ENCODE results near the gene F10. TPM values are rescaled to one million over a fixed set of nuclear protein-coding genes. Genes with fewer than 3 reads are reported as not detected.
A peak's percentile ranks its signal among the peaks of the same experiment; 100 is the strongest.
"Not testable (repeated sequence)": the region's sequence is repeated elsewhere in the genome, so short reads cannot be mapped to it uniquely, and the experiment has no call there.

Gene F10
- total RNA-seq, 1 donor from 2014 or later, result 5.2 TPM

DNA sequence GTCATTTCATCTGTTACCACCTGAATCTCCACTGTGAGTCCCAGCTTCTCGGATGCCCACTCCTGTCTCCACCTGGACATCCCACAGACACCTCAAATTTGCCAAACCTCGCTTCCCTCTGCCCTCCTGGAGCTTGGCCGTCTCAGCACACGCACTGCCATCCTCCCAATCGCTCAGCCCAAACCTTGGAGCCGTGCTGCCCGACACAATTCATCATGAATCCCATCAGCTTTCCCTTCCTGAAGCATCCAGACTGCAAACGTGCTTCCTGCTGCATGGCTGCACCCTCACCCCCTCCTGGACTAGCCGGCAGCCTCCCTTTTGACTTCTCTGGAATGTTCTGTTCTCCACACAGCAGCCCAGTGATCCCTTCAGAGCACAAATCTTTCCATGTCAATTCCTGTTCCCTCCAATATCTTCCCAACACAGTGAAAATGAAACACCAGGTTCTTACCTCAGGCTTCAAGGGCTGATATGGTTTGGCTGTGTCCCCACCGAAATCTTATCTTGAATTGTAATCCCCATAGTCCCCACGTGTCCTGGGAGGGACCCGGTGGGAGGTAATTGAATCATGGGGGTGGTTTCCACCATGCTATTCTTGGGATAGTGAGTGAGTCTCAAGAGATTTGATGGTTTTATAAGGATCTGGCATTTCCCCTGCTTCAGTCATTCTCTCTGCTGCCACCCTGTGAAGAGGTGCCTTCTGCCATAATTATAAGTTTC lies 34.8 kb downstream of the F10 start:
- intact Hi-C loops (cut with DNase I), result loop anchor here (10.0 kb wide), 1 partner anchor 237 kb away; no protein-coding TSS in a partner anchor
- ATAC-seq (no peak), DNase-seq (ENCODE audit: missing footprints) (no peak)

DNA sequence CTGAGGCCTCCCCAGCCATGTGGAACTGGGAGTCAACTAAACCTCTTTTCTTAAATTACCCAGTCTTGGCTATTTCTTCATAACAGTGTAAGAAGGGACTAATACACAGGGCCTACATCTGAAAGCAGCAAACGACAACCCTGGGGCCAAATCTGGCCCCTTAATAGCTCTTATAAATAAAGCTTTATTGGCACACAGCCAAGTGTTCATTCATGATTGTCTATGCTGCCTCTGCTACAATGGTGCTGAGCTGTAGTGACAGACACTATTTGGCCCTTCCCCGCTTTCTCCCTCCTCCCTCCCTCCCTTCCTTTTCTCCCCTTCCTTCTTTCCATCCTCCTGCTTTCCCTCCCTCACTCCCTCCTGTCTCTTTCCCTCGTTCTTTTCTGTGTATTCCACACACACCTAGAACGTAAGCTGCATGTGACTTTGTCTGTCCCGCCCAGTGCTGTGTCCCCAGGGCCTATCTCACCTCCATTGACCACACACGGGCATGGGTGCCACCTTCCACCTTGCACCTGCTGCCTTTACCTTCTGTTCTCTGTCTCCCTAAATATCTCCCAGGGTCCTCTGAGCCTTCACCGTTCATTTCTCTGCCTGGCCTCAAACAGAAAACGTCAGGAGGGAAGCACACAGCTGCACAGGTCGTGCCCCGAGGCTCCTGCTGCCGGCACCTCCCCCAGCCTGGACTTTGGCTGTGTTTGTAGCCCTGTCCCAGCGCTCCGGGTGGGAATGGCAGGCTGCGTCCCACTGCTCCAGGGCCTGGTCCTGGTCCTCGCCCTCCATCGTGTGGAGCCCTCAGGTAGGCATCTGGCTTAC lies 35.5 kb downstream of the F10 start, which contains the start of gene PROZ:
TSS of gene PROZ (plus strand) at position 720 of the 819 bp plus-strand sequence. CDS start at position 733, 13 bp downstream.
- intact Hi-C loops (cut with DNase I), result loop anchor here (10.0 kb wide), 1 partner anchor 237 kb away; no protein-coding TSS in a partner anchor
- ATAC-seq (no peak), DNase-seq (ENCODE audit: missing footprints) (no peak)

DNA sequence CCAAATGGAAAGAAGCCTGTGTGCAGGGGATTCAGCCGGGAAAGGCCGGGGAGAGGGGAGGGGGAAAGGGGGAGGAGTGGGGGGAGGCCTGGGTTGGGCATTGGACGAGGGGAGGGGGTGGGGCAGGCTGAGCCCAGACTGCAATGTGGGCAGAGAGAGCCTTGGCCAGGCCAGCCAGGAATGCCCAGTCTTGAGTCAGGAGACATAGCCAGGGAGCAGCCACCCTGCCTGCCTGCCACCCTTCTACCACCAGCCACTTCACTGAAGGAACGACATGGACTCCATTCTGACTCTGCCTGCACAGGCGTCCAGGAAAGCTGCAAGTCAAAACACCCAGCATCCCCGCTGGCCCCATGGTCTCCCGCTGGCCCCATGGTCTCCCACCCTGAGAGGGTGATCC lies 36.3 kb downstream of the F10 start:
- no peak for ATAC-seq
- DNase-seq (ENCODE audit: missing footprints), result no peak
- intact Hi-C loops (cut with DNase I), result loop anchor here (10.0 kb wide), 1 partner anchor 236 kb away; no protein-coding TSS in a partner anchor

DNA sequence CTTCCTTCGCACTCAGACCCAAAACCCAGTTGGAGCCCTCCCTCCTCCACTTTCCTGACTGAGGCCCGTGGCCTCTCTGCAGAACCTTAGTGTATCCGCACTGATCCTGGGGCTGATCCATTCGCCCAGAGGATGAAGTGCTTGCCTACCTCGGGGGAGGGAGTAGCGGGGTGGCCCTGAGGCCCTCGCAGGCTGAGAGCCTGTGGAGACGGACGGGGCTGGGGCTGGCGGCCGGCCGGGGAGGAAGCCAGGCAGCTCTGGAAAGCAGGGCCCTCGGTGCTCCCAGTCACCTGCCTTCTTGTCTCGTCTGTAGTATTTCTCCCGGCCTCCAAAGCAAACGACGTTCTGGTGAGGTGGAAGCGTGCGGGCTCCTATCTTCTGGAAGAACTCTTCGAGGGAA lies 37.1 kb downstream of the F10 start:
- intact Hi-C loops (cut with DNase I), result loop anchor here (10.0 kb wide), 1 partner anchor 235 kb away; no protein-coding TSS in a partner anchor
- ATAC-seq (no peak), DNase-seq (ENCODE audit: missing footprints) (no peak)

DNA sequence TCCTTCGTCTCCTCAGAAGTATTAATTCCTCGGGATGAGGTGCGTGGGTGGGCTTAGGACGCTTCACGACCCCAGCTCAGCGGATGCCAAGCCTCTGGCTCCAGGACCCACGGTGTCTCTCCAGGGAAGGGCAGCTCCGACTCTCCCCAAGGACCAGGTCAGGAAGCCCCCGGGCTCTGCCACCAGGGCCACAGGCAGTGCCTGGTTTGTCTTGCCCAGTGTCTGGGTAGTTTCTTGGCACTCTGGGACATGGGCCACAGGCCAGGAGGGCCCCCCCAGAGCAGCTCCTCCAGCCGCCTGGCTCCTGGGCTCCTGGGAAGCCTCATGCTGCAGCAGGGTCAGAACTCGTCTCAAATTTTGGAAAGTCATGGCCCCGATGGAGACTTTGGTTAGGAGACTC lies 38.4 kb downstream of the F10 start:
- DNase-seq (ENCODE audit: missing footprints) (no peak), ATAC-seq (no peak)
- intact Hi-C loops (cut with DNase I), result no loop called here

DNA sequence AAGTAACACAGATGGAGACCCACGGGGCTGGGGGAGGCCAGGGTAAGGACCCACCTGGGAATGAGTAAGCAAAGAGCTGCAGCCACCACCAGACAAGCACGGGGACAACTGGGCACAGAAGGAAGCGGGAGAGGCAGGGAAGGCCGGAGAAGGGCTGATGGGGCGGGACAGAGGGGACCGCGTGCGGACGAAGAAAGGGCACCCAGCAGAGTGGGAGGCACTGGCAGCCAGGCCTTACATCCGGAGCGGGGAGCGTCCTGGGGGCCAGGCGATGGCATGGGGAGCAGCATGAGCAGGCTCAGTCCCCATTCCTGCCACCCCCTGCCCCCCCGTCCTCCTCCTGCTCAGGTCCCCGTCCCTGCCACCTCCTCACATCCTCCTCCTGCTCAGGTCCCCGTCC lies 38.8 kb downstream of the F10 start:
- no peak for ATAC-seq
- no peak for DNase-seq (ENCODE audit: missing footprints)
- intact Hi-C loops (cut with DNase I), result no loop called here

DNA sequence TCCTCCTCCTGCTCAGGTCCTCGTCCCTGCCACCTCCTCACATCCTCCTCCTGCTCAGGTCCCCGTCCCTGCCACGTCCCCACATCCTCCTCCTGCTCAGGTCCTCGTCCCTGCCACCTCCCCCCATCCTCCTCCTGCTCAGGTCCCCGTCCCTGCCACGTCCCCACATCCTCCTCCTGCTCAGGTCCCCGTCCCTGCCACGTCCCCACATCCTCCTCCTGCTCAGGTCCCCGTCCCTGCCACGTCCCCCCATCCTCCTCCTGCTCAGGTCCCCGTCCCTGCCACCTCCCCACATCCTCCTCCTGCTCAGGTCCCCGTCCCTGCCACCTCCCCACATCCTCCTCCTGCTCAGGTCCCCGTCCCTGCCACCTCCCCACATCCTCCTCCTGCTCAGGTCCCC lies 39.4 kb downstream of the F10 start:
- ATAC-seq; intact Hi-C loops (cut with DNase I); DNase-seq (ENCODE audit: missing footprints): not testable (repeated sequence)

DNA sequence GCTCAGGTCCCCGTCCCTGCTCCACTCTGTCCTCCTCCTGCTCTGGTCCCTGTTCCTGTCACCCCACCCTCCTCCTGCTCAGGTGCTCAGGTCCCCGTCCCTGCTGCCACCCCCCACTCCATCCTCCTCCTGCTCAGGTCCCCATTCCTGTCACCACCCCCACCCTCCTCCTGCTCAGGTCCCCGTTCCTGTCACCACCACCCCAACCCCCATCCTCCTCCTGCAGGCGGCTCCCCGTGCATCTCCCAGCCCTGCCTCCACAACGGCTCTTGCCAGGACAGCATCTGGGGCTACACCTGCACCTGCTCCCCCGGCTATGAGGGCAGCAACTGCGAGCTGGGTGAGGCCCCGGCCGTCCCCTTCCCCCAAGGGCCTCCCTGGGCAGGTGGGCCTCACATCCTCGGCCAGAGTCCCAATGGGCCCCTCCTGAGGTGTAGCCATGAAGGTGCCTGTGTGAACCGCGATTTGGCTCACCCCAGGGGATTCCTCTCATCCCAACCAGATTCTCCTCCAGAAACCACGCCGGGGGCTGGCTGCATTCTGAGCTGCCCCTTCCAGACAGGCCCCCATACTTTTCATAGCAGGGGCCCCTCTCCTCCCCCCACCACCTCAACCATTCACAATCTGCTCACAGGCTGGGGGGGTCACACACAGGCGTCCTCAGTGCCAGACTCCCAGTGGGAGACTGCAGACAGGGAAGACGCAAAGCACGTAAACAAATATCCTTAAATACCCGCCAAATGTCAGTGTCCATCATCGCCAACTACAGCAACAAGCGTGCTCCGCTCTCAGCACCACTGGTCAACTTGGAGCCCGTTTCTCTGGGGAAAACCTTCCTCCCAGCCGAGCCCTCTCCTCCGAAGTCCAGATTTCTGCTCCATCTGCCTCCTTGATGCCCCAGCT lies 40.4 kb downstream of the F10 start:
- DNase-seq (ENCODE audit: missing footprints) (no peak), ATAC-seq (peak; percentile 30)
- intact Hi-C loops (cut with DNase I), result no loop called here

DNA sequence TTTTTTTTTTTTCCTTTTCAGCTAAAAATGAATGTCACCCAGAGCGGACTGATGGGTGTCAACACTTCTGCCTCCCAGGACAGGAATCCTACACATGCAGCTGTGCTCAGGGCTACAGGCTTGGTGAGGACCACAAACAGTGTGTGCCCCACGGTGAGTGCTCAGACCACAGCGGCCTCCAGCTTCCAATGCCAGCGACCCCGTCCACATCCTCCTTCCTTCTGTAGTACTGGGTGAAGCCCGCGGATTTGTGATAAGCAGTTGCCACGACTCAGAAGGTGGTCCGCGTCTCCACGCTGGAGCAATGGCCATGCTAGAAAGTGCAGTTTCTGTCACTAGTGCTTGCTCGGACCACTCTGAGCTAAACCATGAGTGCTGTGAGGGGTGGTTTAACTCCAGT lies 41.9 kb downstream of the F10 start:
- ATAC-seq (peak; percentile 20), DNase-seq (ENCODE audit: missing footprints) (no peak)
- intact Hi-C loops (cut with DNase I), result no loop called here

DNA sequence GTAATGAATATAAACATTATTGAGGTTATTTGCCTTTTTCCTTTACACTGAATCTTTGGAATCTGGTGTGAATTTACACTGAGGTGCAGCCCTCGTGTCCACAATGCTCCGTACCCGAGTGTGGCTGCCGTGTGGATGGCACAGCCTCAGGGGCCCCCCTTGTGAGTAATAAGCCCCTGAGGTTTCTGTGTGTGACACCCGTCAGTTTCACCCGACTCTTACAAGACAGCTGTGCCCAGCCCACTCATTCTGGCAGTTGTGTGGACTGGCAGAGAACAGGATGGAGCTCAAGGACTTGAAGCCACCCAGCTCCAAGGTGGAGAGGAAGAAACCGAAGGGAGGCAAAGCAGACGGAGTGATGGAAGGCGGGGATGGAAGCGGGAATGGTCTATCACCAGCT lies 43.7 kb downstream of the F10 start:
- intact Hi-C loops (cut with DNase I), result no loop called here
- DNase-seq (ENCODE audit: missing footprints) (no peak), ATAC-seq (no peak)

DNA sequence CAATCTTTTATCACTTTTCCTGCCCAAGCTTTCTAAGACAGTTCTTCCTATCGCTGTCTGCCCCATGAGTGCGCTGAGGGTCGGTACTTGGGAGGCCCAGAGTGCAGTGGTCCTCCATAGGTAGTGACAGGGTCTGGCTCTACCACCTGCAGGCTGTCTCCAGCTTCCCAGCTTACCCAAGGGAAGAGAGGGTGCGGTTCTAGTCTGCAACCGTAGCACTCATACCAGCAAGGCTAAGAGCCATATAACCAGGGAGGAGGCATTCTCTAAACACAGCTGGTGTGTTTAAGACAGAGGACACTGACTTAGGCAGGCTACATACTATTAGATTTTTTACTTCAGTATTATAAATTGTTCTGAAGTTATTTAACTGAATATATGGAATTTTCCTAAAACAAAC lies 44.1 kb downstream of the F10 start:
- intact Hi-C loops (cut with DNase I), result no loop called here
- DNase-seq (ENCODE audit: missing footprints) (no peak), ATAC-seq (no peak)

DNA sequence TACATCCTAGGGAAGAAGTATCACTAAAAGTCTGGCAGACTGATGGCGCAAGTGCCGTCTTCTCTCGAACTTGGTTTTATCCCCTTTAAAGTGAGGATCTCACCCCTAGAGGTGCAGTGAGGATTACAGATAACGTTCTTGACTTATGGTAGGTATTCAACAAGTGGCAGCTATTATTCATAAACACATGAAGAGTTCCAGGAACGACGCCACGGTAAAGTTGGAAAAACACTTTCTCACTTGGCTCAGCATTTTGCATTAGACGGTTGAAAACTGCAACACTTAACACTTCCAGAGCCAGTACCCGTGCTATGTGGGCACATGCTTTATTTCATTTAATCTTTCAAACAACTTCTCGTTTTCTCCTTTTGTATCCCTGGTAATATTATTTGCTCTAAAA lies 44.6 kb downstream of the F10 start:
- no peak for ATAC-seq
- intact Hi-C loops (cut with DNase I), result no loop called here
- DNase-seq (ENCODE audit: missing footprints), result no peak

DNA sequence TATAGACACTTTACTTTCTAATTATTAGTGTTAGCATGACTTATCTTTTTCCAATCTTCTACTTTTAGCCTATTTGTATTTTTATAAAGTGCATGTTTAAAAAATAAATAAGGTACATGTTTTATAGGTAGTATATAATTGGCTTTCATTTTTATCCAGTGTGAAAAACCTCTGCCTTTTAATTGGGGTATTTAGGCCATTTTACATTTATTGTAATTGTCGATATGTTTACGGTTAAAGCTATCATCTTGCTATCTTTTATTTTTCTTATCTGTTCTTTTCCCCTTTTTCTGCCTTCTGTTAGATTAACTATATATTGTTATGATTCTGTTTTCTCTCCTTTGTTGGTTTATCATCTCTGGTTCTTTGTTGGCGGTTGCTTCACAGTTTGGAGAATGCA lies 45.0 kb downstream of the F10 start:
- no peak for DNase-seq (ENCODE audit: missing footprints)
- no peak for ATAC-seq

DNA sequence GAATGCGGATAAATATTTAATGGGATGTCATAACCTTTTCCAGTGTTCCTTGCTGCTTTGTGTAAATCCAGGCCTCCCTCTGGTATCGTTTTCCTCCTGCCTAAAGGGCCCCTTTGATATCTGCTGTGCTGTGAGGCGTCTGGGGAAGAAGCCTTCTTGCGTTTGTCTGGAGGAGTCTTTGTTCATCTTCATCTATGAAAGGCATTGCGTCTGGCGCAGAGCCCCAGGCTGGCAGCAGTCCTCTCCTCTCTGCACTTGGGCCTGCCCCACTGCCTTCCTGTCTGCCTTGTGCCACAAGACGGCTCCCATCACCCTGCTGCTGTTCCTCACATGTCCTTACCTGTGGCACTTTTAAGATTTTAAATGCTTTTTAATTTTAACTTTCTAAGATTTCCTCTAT lies 45.6 kb downstream of the F10 start:
- DNase-seq (ENCODE audit: missing footprints) (no peak), ATAC-seq (no peak)
- intact Hi-C loops (cut with DNase I), result no loop called here

More for the DNA sequence above, 45.0 kb downstream of the F10 start:
- intact Hi-C loops (cut with DNase I), result no loop called here

DNA sequence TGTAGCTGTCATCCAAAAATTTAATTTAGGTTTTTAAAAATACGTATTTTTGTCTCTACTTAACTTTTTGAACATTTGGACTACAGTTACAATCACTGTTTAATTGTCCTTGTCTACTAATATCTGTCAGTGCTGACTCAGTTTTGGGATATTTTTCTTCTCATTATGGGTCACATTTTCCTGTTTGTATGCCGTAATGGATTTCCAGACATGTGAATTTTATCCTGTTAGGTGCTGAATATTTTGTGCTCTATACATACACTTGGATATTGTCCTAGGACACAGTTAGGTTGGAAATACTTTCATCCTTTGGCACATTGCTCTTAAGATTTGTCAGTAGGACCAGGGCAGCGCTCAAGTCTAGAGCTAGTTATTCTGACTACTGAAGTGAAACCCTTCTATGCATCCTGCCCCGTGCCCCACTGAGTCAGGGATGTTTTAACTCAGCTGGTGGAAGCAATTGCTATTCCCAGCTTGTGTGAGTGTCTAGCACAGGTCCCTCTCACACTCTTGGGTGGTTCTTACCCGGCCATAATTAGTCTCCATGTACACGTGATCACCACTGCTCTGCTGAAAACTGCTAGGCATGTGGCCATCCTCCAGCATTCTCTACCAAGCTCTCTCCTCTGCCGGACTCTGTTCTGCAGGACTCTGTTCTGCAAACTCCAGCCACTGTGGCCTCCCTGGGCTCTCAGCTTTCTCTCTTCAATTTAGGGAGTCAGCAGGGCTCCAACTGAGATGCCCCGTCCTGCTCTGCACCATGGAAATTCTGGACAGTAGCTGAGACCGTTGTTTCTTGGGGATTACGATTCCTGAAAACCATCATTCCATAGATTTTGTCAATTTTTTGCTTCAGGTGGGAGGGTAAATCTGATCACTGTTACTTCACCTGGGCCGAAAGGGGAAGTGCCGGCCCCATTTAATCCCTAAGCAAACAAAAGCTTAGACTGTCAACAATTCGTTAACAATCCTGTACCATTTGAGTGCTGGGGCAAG lies 47.0 kb downstream of the F10 start:
- intact Hi-C loops (cut with DNase I), result no loop called here
- peak; percentile 92 for ATAC-seq
- DNase-seq (ENCODE audit: missing footprints), result peak; percentile 37

DNA sequence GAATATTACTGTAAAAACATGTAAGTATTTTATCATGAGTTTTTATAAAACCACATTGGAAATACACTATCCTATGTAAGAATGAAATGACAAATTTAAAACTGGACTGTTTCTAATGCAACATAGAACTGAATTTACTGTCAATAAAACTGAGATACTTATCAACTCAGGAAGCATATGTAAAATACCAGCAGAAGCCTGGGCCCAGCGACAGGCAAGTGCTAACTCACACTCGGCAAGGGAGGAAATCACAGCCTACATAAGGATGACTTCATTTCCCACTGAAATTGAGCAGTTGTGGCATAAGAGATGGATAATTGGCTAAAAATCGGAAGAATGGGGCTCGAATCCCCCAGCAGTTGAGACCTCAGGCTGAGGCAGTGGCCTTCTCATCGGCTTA lies 47.9 kb downstream of the F10 start:
- ATAC-seq, result no peak
- intact Hi-C loops (cut with DNase I), result no loop called here
- DNase-seq (ENCODE audit: missing footprints), result no peak

DNA sequence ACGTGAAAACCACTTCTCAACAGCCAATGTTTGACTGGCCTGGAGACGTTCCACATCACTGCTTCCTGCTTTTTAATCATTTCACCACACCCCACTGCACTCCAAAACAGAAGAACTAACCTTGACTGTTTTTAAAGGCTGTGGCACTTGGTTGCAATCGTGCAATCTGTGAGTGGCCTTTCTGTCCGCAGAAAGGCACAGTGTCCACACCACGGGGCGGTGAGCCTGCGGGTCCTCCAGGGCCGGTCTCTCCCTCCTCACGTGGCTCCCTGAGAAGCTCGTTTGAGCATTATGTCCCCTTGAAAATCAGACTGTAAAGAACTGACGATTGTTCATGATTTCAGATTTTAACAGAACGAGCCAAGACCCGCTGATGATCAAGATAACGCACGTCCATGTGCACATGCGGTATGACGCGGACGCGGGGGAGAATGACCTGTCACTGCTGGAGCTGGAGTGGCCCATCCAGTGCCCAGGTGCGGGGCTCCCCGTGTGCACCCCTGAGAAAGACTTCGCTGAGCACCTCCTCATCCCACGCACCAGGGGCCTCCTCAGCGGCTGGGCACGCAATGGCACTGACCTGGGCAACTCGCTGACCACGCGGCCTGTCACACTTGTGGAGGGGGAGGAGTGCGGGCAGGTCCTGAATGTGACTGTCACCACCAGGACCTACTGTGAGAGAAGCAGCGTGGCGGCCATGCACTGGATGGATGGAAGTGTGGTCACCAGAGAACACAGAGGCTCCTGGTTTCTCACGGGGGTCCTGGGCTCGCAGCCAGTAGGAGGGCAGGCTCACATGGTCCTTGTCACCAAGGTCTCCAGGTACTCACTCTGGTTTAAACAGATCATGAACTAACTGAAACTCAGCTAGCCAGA lies 48.9 kb downstream of the F10 start:
- intact Hi-C loops (cut with DNase I), result no loop called here
- DNase-seq (ENCODE audit: missing footprints) (peak; percentile 61), ATAC-seq (no peak)
